Measurements from ENCODE around the gene RARB.

DNA sequence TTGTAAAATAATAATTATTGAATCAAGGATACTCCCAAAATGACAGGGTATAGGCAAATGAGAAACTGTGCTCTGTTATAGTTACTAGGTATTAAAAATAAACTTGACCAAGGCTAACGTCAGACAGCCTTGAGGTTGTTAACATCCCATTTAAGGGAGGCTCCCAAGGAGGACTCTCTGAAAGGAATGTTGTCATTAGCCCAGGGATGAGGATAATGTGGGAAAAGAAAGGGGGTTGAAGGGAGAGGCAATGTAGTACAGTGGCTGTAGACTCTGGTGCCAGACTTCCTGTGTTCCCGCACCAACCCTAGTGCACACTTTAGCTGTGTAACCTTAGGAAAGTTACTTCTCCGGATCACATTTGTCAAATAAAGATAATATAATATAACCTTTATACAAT, 47.0 kb upstream of the RARB start:
- TF ChIP-seq, protein P1, sequence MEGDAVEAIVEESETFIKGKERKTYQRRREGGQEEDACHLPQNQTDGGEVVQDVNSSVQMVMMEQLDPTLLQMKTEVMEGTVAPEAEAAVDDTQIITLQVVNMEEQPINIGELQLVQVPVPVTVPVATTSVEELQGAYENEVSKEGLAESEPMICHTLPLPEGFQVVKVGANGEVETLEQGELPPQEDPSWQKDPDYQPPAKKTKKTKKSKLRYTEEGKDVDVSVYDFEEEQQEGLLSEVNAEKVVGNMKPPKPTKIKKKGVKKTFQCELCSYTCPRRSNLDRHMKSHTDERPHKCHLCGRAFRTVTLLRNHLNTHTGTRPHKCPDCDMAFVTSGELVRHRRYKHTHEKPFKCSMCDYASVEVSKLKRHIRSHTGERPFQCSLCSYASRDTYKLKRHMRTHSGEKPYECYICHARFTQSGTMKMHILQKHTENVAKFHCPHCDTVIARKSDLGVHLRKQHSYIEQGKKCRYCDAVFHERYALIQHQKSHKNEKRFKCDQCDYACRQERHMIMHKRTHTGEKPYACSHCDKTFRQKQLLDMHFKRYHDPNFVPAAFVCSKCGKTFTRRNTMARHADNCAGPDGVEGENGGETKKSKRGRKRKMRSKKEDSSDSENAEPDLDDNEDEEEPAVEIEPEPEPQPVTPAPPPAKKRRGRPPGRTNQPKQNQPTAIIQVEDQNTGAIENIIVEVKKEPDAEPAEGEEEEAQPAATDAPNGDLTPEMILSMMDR (conservative IDR thresholded peaks at IDR 0.05; ENCODE audit: low read depth, low read length): no peak
- no peak for TF ChIP-seq EZH2 (IDR thresholded peaks at IDR 0.05; ENCODE audit: low read length, unreplicated experiment)

Measured in PC-3 (cell line).